H9 (cell line): ENCODE measurements around the gene SKIC8. TPM values are rescaled to one million over a fixed set of nuclear protein-coding genes. Genes with fewer than 3 reads are reported as not detected.

Experiments used
- DNase-seq: peaks from one replicate; pipeline ENCODE4 v3.0.0-alpha.2; 2017
- H2AFZ ChIP-seq: one replicate; pipeline ENCODE4 v1.6.1; 2013; ENCODE audit warnings: mild to moderate bottlenecking, low read length, control low read depth, moderate library complexity
- H2AK5ac ChIP-seq: 2 replicates; pipeline ENCODE4 v1.6.1; 2013; ENCODE audit warnings: low read length, control low read depth, mixed read lengths; ENCODE audit not compliant: insufficient read length
- H2BK120ac ChIP-seq: one replicate; pipeline ENCODE4 v1.6.1; 2013; ENCODE audit warnings: low read depth, mild to moderate bottlenecking, low read length, control low read depth, inconsistent platforms; ENCODE audit not compliant: poor library complexity, severe bottlenecking
- H2BK12ac ChIP-seq: 2 replicates; pipeline ENCODE4 v1.6.1; 2013; ENCODE audit warnings: low read length, control low read depth, mixed read lengths, low read depth; ENCODE audit not compliant: insufficient read length
- H2BK15ac ChIP-seq: 2 replicates; pipeline ENCODE4 v1.6.1; 2013; ENCODE audit warnings: low read depth, low read length, control low read depth
- H2BK20ac ChIP-seq: one replicate; pipeline ENCODE4 v1.6.1; 2013; ENCODE audit warnings: low read depth, mild to moderate bottlenecking, low read length, control low read depth, inconsistent platforms; ENCODE audit not compliant: poor library complexity, severe bottlenecking
- H2BK5ac ChIP-seq: 2 replicates; pipeline ENCODE4 v1.6.1; 2013; ENCODE audit warnings: low read length, control low read depth, mixed read lengths; ENCODE audit not compliant: insufficient read length
- H3K14ac ChIP-seq: 2 replicates; pipeline ENCODE4 v1.6.1; 2013; ENCODE audit warnings: low read length, control low read depth; ENCODE audit not compliant: insufficient read depth
- H3K18ac ChIP-seq: 2 replicates; pipeline ENCODE4 v1.6.1; 2013; ENCODE audit warnings: low read depth, mild to moderate bottlenecking, mixed read lengths, low read length, control low read depth; ENCODE audit not compliant: insufficient read length
- H3K23ac ChIP-seq: 2 replicates; pipeline ENCODE4 v1.6.1; 2013; ENCODE audit warnings: low read length, control low read depth, mixed read lengths, low read depth; ENCODE audit not compliant: insufficient read length
- H3K23me2 ChIP-seq: 2 replicates; pipeline ENCODE4 v1.6.1; 2013; ENCODE audit warnings: low read depth, mild to moderate bottlenecking, mixed read lengths, low read length, control low read depth; ENCODE audit not compliant: insufficient read length, poor library complexity, severe bottlenecking
- H3K27ac ChIP-seq: 2 replicates; pipeline ENCODE4 v1.5.1; 2013; ENCODE audit warnings: low read length, control low read depth, mixed read lengths, low read depth; ENCODE audit not compliant: insufficient read length
- H3K27me3 ChIP-seq: 2 replicates; pipeline ENCODE4 v1.6.1; 2013; ENCODE audit warnings: low read length, control low read depth, inconsistent platforms; ENCODE audit not compliant: insufficient read depth
- H3K4ac ChIP-seq: 2 replicates; pipeline ENCODE4 v1.6.1; 2013; ENCODE audit warnings: low read depth, mild to moderate bottlenecking, control low read depth, inconsistent platforms, low read length, moderate library complexity
- H3K4me1 ChIP-seq: 2 replicates; pipeline ENCODE4 v1.6.1; 2013; ENCODE audit warnings: low read length, control low read depth, inconsistent platforms; ENCODE audit not compliant: insufficient read depth
- H3K4me2 ChIP-seq: 2 replicates; pipeline ENCODE4 v1.6.1; 2013; ENCODE audit warnings: low read length, control low read depth, mixed read lengths; ENCODE audit not compliant: insufficient read length, insufficient read depth
- H3K56ac ChIP-seq: 2 replicates; pipeline ENCODE4 v1.6.1; 2013; ENCODE audit warnings: low read depth, mild to moderate bottlenecking, mixed read lengths, low read length, control low read depth; ENCODE audit not compliant: insufficient read length
- H3K79me1 ChIP-seq: 2 replicates; pipeline ENCODE4 v1.6.1; 2013; ENCODE audit warnings: low read depth, mild to moderate bottlenecking, moderate library complexity, low read length, control low read depth, inconsistent platforms; ENCODE audit not compliant: insufficient read depth, poor library complexity, severe bottlenecking
- H3K79me2 ChIP-seq: 2 replicates; pipeline ENCODE4 v1.6.1; 2013; ENCODE audit warnings: low read length, control low read depth, inconsistent platforms; ENCODE audit not compliant: insufficient read depth
- H3K9ac ChIP-seq: 2 replicates; pipeline ENCODE4 v1.6.1; 2013; ENCODE audit warnings: low read length, control low read depth, mixed read lengths; ENCODE audit not compliant: insufficient read length; ENCODE audit errors: extremely low read depth
- H3K9me3 ChIP-seq: one replicate; pipeline ENCODE4 v1.6.1; 2013; ENCODE audit warnings: low read depth, low read length, inconsistent platforms; ENCODE audit not compliant: control insufficient read depth
- H3T11ph ChIP-seq: one replicate; pipeline ENCODE4 v1.6.1; 2013; ENCODE audit warnings: mild to moderate bottlenecking, low read length, control low read depth, inconsistent platforms
- H4K20me1 ChIP-seq: one replicate; pipeline ENCODE4 v1.6.1; 2013; ENCODE audit not compliant: control insufficient read depth, insufficient read length, insufficient read depth
- H4K5ac ChIP-seq: 2 replicates; pipeline ENCODE4 v1.6.1; 2013; ENCODE audit warnings: low read depth, mild to moderate bottlenecking, mixed read lengths, low read length, control low read depth; ENCODE audit not compliant: insufficient read length
- H4K8ac ChIP-seq: replicated peaks from 2 replicates; pipeline ENCODE4 v1.6.1; 2013; ENCODE audit warnings: low read length, control low read depth, mixed read lengths, low read depth; ENCODE audit not compliant: insufficient read length
- H4K91ac ChIP-seq: 2 replicates; pipeline ENCODE4 v1.6.1; 2013; ENCODE audit warnings: low read depth, mild to moderate bottlenecking, moderate library complexity, mixed read lengths, low read length, control low read depth; ENCODE audit not compliant: insufficient read length
- H3K27ac Mint-ChIP-seq, 3 experiments: 2 replicates in 2 of 3; 3 replicates in 1 of 3; pipeline ENCODE4 v1.8.0; 2020 to 2021; ENCODE audit warnings: mixed read lengths in 3 of 3, mild to moderate bottlenecking in 1 of 3, moderate library complexity in 1 of 3
- H3K27me3 Mint-ChIP-seq: 2 replicates; pipeline ENCODE4 v1.8.0; 2021; ENCODE audit warnings: low read depth, mild to moderate bottlenecking, moderate library complexity, mixed read lengths
- H3K36me3 Mint-ChIP-seq, 3 experiments: 2 replicates in 2 of 3; 3 replicates in 1 of 3; pipeline ENCODE4 v1.8.0; 2020 to 2021; ENCODE audit warnings: low read depth in 3 of 3, mixed read lengths in 3 of 3; ENCODE audit not compliant: insufficient read depth in 1 of 3
- H3K4me1 Mint-ChIP-seq, 2 experiments: 2 replicates each; pipeline ENCODE4 v1.8.0; 2020; ENCODE audit warnings: mixed read lengths in 2 of 2
- H3K4me3 Mint-ChIP-seq, 2 experiments: 2 replicates in 1 of 2; 3 replicates in 1 of 2; pipeline ENCODE4 v1.8.0; 2020 to 2021; ENCODE audit warnings: mild to moderate bottlenecking in 2 of 2, mixed read lengths in 2 of 2, moderate library complexity in 1 of 2
- H3K9me3 Mint-ChIP-seq, 2 experiments: 2 replicates in 1 of 2; 3 replicates in 1 of 2; pipeline ENCODE4 v1.8.0; 2020; ENCODE audit warnings: mild to moderate bottlenecking in 2 of 2, mixed read lengths in 2 of 2, moderate library complexity in 1 of 2
- WGBS: extraction: QIAGEN DNeasy Blood & Tissue Kit; methylation state at CpG from one replicate; pipeline ENCODE4 v1.1.7; 2013; ENCODE audit warnings: missing lambda C conversion rate, low lambda C conversion rate, mixed read lengths; ENCODE audit not compliant: insufficient read length; ENCODE audit errors: extremely low coverage; 5-methylcytosine and 5-hydroxymethylcytosine counted together
- total RNA-seq: library from RNA; stranded (reverse); gene quantifications from 2 replicates; pipeline ENCODE4 v1.2.1, GENCODE V29; 2021
- TF ChIP-seq, protein P1 (sequence below): fragments of 200-600 bp; sonication (generic); conservative IDR thresholded peaks from 3 replicates; pipeline ENCODE4 v1.8.0; 2021; ENCODE audit warnings: antibody characterized with exemption, mild to moderate bottlenecking

The SKIC8 gene
- total RNA-seq, 1 experiment from 2014 or later = 45.6 TPM

DNA sequence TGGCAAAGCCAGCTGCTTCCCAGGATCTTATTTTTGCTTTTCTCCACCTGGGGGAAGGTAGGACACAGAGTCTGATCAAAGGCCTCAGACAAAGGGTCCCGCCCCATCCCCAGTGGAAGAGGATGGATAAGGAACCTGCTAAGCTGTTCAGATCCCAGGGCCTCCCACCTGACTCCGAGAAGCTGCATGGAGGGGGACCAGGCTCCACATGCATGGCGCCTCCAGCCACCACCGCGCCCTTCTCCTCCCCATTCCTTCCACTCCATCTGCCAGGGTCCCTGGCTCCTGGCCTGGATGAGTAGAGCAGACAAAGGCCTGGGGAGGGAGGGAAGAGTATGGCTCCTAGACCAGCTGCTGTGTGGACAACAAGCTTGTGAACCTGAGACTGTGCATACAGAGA lies 20.8 kb upstream of the SKIC8 start:
- Histone ChIP-seq H4K5ac (no peak overlapping the region), H3K23ac (no peak overlapping the region), H2BK15ac (no peak overlapping the region), H3T11ph (no peak overlapping the region), H3K9me3 (no peaks in the 10 kb centered on the region), H3K18ac (no peak overlapping the region), H3K4ac (no peak overlapping the region), H3K14ac (no peak overlapping the region), H2BK5ac (no peak overlapping the region), H2BK20ac (no peak overlapping the region), H3K27ac (no peak overlapping the region), H4K8ac (no peak overlapping the region), H2AFZ (no peak overlapping the region), H2AK5ac (no peak overlapping the region), H2BK12ac (no peak overlapping the region), H4K20me1 (no peaks in the 10 kb centered on the region), H3K79me2 (no peaks in the 10 kb centered on the region), H3K56ac (no peak overlapping the region), H3K4me1 (peaks cover 11% of the 10 kb centered on the region; the same call in 1 of the 2 replicates), H3K4me2 (no peak overlapping the region), H2BK120ac (no peak overlapping the region), H4K91ac (no peak overlapping the region), H3K23me2 (no peaks in the 10 kb centered on the region), H3K9ac (no peak overlapping the region), H3K27me3 (no peaks in the 10 kb centered on the region), H3K79me1 (no peaks in the 10 kb centered on the region)
- Mint-ChIP-seq H3K4me1 (peaks cover 42 to 61% of the 10 kb centered on the region in 2 experiments), H3K27me3 (peaks cover 2% of the 10 kb centered on the region), H3K36me3 (no peaks in the 10 kb centered on the region), H3K4me3 (no peak overlapping the region; a peak in 1 of 5 replicates), H3K9me3 (no peaks in the 10 kb centered on the region; a peak in 1 of 5 replicates), H3K27ac (no peak overlapping the region)
- TF ChIP-seq, protein P1, sequence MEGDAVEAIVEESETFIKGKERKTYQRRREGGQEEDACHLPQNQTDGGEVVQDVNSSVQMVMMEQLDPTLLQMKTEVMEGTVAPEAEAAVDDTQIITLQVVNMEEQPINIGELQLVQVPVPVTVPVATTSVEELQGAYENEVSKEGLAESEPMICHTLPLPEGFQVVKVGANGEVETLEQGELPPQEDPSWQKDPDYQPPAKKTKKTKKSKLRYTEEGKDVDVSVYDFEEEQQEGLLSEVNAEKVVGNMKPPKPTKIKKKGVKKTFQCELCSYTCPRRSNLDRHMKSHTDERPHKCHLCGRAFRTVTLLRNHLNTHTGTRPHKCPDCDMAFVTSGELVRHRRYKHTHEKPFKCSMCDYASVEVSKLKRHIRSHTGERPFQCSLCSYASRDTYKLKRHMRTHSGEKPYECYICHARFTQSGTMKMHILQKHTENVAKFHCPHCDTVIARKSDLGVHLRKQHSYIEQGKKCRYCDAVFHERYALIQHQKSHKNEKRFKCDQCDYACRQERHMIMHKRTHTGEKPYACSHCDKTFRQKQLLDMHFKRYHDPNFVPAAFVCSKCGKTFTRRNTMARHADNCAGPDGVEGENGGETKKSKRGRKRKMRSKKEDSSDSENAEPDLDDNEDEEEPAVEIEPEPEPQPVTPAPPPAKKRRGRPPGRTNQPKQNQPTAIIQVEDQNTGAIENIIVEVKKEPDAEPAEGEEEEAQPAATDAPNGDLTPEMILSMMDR = no peak
- no CpG with 5 or more reads among the region's 5 CpGs for WGBS
- no peak for DNase-seq
